Keratinocyte (primary cell): ENCODE results near the gene RFPL4AL1.

Experiments
- EZH2 ChIP-seq: IDR thresholded peaks from one replicate; pipeline ENCODE4 v1.6.1; 2012; ENCODE audit warnings: inconsistent platforms, mild to moderate bottlenecking, low read length, moderate library complexity
- TF ChIP-seq, protein P1 (sequence below), 3 experiments: IDR thresholded peaks in 1 of 3; conservative IDR thresholded peaks in 1 of 3; optimal IDR thresholded peaks in 1 of 3; 2 replicates in 2 of 3; 3 replicates in 1 of 3; pipeline versions ENCODE3 to v1.5.1; 2011; ENCODE audit warnings: low read length in 3 of 3, mild to moderate bottlenecking in 3 of 3, moderate library complexity in 2 of 3, control low read depth in 1 of 3, inconsistent platforms in 1 of 3; ENCODE audit not compliant: insufficient read depth in 2 of 3; ENCODE audit errors: extremely low read depth in 1 of 3

DNA sequence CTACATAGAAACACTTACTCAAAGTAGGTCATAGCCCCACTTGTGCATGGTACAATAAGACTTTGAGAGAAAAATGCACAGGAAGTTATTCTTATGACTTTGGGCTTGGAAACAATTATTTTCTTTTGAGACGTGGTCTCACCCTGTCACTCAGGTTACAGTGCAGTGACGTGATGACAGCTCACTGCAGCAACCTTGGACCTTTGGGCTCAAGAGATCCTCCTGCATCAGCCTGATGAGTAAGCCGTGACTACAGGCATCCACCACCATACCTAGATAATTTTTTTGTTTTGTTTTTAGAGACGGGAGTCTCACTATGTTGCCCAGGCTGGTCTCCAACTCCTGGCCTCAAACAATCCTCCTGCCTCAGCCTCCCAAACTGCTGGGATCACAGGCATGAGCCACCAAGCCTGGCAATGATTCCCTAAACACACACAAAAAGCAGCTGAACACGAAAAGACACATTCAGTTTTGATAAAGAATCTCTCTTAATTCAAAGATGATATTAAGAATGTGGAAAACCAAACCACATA is 48.6 kb upstream of the RFPL4AL1 start:
- TF ChIP-seq EZH2 = no peak
- TF ChIP-seq, protein P1, sequence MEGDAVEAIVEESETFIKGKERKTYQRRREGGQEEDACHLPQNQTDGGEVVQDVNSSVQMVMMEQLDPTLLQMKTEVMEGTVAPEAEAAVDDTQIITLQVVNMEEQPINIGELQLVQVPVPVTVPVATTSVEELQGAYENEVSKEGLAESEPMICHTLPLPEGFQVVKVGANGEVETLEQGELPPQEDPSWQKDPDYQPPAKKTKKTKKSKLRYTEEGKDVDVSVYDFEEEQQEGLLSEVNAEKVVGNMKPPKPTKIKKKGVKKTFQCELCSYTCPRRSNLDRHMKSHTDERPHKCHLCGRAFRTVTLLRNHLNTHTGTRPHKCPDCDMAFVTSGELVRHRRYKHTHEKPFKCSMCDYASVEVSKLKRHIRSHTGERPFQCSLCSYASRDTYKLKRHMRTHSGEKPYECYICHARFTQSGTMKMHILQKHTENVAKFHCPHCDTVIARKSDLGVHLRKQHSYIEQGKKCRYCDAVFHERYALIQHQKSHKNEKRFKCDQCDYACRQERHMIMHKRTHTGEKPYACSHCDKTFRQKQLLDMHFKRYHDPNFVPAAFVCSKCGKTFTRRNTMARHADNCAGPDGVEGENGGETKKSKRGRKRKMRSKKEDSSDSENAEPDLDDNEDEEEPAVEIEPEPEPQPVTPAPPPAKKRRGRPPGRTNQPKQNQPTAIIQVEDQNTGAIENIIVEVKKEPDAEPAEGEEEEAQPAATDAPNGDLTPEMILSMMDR (optimal IDR thresholded peaks at IDR 0.05 in 1 of 3, IDR thresholded peaks at IDR 0.05 in 1 of 3, conservative IDR thresholded peaks at IDR 0.05 in 1 of 3; ENCODE audit: extremely low read depth in 1 of 3, insufficient read depth in 2 of 3, low read length in 3 of 3) = no peak
